ENCODE results near the gene FHOD1. TPM values are rescaled to one million over a fixed set of nuclear protein-coding genes. Genes with fewer than 3 reads are reported as not detected.

The FHOD1 gene
- total RNA-seq, 1 experiment from 2014 or later, result 58.2 TPM

- TF ChIP-seq EZH2 (IDR thresholded peaks at IDR 0.05; ENCODE audit: low read depth) (no peak), CTCF (conservative IDR thresholded peaks at IDR 0.05) (no peak)
- no peak for DNase-seq
- H3K27me3 ChIP-seq (ENCODE audit: insufficient read depth, low read depth), result no peaks in the 10 kb centered on the region
- no peaks in the 10 kb centered on the region for H4K20me1 ChIP-seq (ENCODE audit: insufficient read depth)
- H2AFZ ChIP-seq, result no peak overlapping the region
- no peaks in the 10 kb centered on the region for H3K9me3 ChIP-seq (ENCODE audit: insufficient read depth, low read depth)
- peaks cover 18% of the 10 kb centered on the region for H3F3A ChIP-seq (ENCODE audit: insufficient read depth, low read depth)
- peaks cover 15% of the 10 kb centered on the region for H3K4me1 ChIP-seq (replicated peaks; ENCODE audit: insufficient read depth)
- H3K79me2 ChIP-seq (ENCODE audit: low read depth), result peaks cover 16% of the 10 kb centered on the region
- no peak overlapping the region for H3K27ac ChIP-seq
- H3K36me3 ChIP-seq (ENCODE audit: low read depth), result peaks cover 5% of the 10 kb centered on the region; the same call in 1 of the 2 replicates
- peak overlapping the region; percentile 91 for H3K4me3 ChIP-seq
- ChIA-PET POLR2A (ENCODE audit: unreplicated experiment) (interaction anchor here (0.6 to 0.8 kb wide), 2 partner anchors 30 to 310 kb away, joined by 4 to 11 read pairs; no protein-coding TSS in a partner anchor), CTCF (interaction anchor here (1.1 kb wide), 1 partner anchor 14 kb away, joined by 3 read pairs; no protein-coding TSS in a partner anchor)
- intact Hi-C loops (cut with micrococcal nuclease; ENCODE audit: unreplicated experiment), result no loop called here
- no peaks in the 10 kb centered on the region for H3K9me2 ChIP-seq (ENCODE audit: insufficient read depth)
- peak overlapping the region; percentile 90 for H3K4me2 ChIP-seq
- no TSS peak for BruUV-seq (replicated peaks)
Observed at GRCh38 chr16:67228034-67228785, 19.1 kb downstream of the FHOD1 start.

- Histone ChIP-seq H3K4me1 (replicated peaks; ENCODE audit: insufficient read depth) (peaks cover 15% of the 10 kb centered on the region), H3K4me3 (peak overlapping the region; percentile 91), H2AFZ (peak overlapping the region; percentile 82), H4K20me1 (ENCODE audit: insufficient read depth) (no peaks in the 10 kb centered on the region), H3K36me3 (ENCODE audit: low read depth) (0 out of 2 replicates have a peak, but pooled peaks cover 5% of the 10 kb centered on the region), H3K27me3 (ENCODE audit: insufficient read depth, low read depth) (no peaks in the 10 kb centered on the region), H3K27ac (peak overlapping the region; percentile 20; the same call in 1 of the 2 replicates), H3K4me2 (peak overlapping the region; percentile 90), H3F3A (ENCODE audit: insufficient read depth, low read depth) (peaks cover 13% of the 10 kb centered on the region; the same call in 1 of the 2 replicates), H3K79me2 (ENCODE audit: low read depth) (peaks cover 16% of the 10 kb centered on the region), H3K9me3 (ENCODE audit: insufficient read depth, low read depth) (no peaks in the 10 kb centered on the region), H3K9me2 (ENCODE audit: insufficient read depth) (no peaks in the 10 kb centered on the region)
- intact Hi-C loops (cut with micrococcal nuclease; ENCODE audit: unreplicated experiment), result loop anchor here (1.0 to 2.0 kb wide), 2 partner anchors 14 to 19 kb away; partner anchors contain the start of gene FHOD1
- DNase-seq, result no peak
- no TSS peak for BruUV-seq (replicated peaks)
- ChIA-PET POLR2A (ENCODE audit: unreplicated experiment) (interaction anchor here (0.6 to 1.6 kb wide), 4 partner anchors 19 to 311 kb away, joined by 4 to 16 read pairs (median 11); partner anchors contain the start of gene FHOD1), CTCF (interaction anchor here (0.8 to 1.1 kb wide), 2 partner anchors 13 to 294 kb away, joined by 3 read pairs; no protein-coding TSS in a partner anchor)
- TF ChIP-seq CTCF (conservative IDR thresholded peaks at IDR 0.05), result no peak
- no peak for TF ChIP-seq EZH2 (IDR thresholded peaks at IDR 0.05; ENCODE audit: low read depth)
Observed at GRCh38 chr16:67227567-67227921, 19.7 kb downstream of the FHOD1 start.

GRCh38 chr16:67226804-67227566 lies 20.3 kb downstream of the FHOD1 start, which contains the start of gene TMEM208:
TMEM208 (plus strand) TSS chr16:67227130; CDS start chr16:67227219, 89 bp downstream.
- ChIA-PET CTCF (interaction anchor here (0.6 to 1.2 kb wide), 7 partner anchors 10 to 294 kb away, joined by 3 to 5 read pairs (median 3); no protein-coding TSS in a partner anchor), POLR2A (ENCODE audit: unreplicated experiment) (interaction anchor here (0.6 to 1.6 kb wide), 11 partner anchors 10 to 311 kb away, joined by 3 to 16 read pairs (median 5); partner anchors contain the start of gene FHOD1)
- H3K4me1 ChIP-seq (replicated peaks; ENCODE audit: insufficient read depth), result peaks cover 15% of the 10 kb centered on the region
- H4K20me1 ChIP-seq (ENCODE audit: insufficient read depth), result no peaks in the 10 kb centered on the region
- peak; percentile 93 to 98 for DNase-seq
- intact Hi-C loops (cut with micrococcal nuclease; ENCODE audit: unreplicated experiment), result loop anchor here (1.0 to 2.0 kb wide), 2 partner anchors 14 to 20 kb away; partner anchors contain the start of gene FHOD1
- TF ChIP-seq EZH2 (IDR thresholded peaks at IDR 0.05; ENCODE audit: low read depth), result no peak
- TF ChIP-seq CTCF (conservative IDR thresholded peaks at IDR 0.05), result no peak; the same call in 1 of the 2 replicates
- peak within 1 kb of the TSS; percentile 20; the same call in 1 of the 2 replicates for H3K27ac ChIP-seq
- BruUV-seq (replicated peaks), result no TSS peak
- H3K9me3 ChIP-seq (ENCODE audit: insufficient read depth, low read depth), result no peaks in the 10 kb centered on the region
- peak within 1 kb of the TSS; percentile 90 for H3K4me2 ChIP-seq
- no peaks in the 10 kb centered on the region for H3K9me2 ChIP-seq (ENCODE audit: insufficient read depth)
- H3K4me3 ChIP-seq, result peak within 1 kb of the TSS; percentile 91
- peaks cover 16% of the 10 kb centered on the region for H3K79me2 ChIP-seq (ENCODE audit: low read depth)
- H3K27me3 ChIP-seq (ENCODE audit: insufficient read depth, low read depth), result no peaks in the 10 kb centered on the region
- 0 out of 2 replicates have a peak, but pooled peaks cover 5% of the 10 kb centered on the region for H3K36me3 ChIP-seq (ENCODE audit: low read depth)
- peaks cover 13% of the 10 kb centered on the region; the same call in 1 of the 2 replicates for H3F3A ChIP-seq (ENCODE audit: insufficient read depth, low read depth)
- peak within 1 kb of the TSS; percentile 82 for H2AFZ ChIP-seq

All from PC-9 (cell line).